Activated gamma-delta T cell treated with anti-CD3 and anti-CD28 coated beads, Interleukin-2, amount 50 U/mL, for 16 hours (primary cell): ENCODE results near the gene SYNPR.

Experiments used
- DNase-seq: peaks from one replicate; pipeline ENCODE4 v3.0.0-alpha.2; 2020; ENCODE audit warnings: low read depth

SYNPR gene

GRCh38 chr3:63474828-63475518, 196.9 kb downstream of the SYNPR start:
- DNase-seq, result no peak

- no peak for DNase-seq
Observed at GRCh38 chr3:63477494-63478129, 199.5 kb downstream of the SYNPR start.

- DNase-seq, result no peak
Observed at GRCh38 chr3:63478990-63479660, 201.0 kb downstream of the SYNPR start.

GRCh38 chr3:63479661-63480035, 201.5 kb downstream of the SYNPR start:
- DNase-seq, result no peak

GRCh38 chr3:63481627-63482026, 203.5 kb downstream of the SYNPR start:
- no peak for DNase-seq

GRCh38 chr3:63482341-63482740, 204.2 kb downstream of the SYNPR start:
- DNase-seq, result no peak

- no peak for DNase-seq
Observed at GRCh38 chr3:63492464-63492863, 214.4 kb downstream of the SYNPR start.

GRCh38 chr3:63493101-63493500, 215.0 kb downstream of the SYNPR start:
- DNase-seq, result no peak

- no peak for DNase-seq
Observed at GRCh38 chr3:63494646-63495045, 216.5 kb downstream of the SYNPR start.

- DNase-seq, result no peak
Observed at GRCh38 chr3:63497641-63498040, 219.5 kb downstream of the SYNPR start.

GRCh38 chr3:63500196-63500595, 222.1 kb downstream of the SYNPR start:
- DNase-seq, result no peak

- DNase-seq, result no peak
Observed at GRCh38 chr3:63508305-63508704, 230.2 kb downstream of the SYNPR start.

- DNase-seq, result no peak
Observed at GRCh38 chr3:63508771-63509170, 230.7 kb downstream of the SYNPR start.

GRCh38 chr3:63513791-63514190, 235.7 kb downstream of the SYNPR start:
- no peak for DNase-seq

- DNase-seq, result no peak
Observed at GRCh38 chr3:63514678-63515077, 236.6 kb downstream of the SYNPR start.

GRCh38 chr3:63519426-63519825, 241.3 kb downstream of the SYNPR start:
- DNase-seq, result no peak

- DNase-seq, result no peak
Observed at GRCh38 chr3:63521657-63522056, 243.5 kb downstream of the SYNPR start.

GRCh38 chr3:63523100-63523499, 245.0 kb downstream of the SYNPR start:
- DNase-seq, result no peak

- DNase-seq, result no peak
Observed at GRCh38 chr3:63528325-63529000, 250.4 kb downstream of the SYNPR start.

- no peak for DNase-seq
Observed at GRCh38 chr3:63532521-63532920, 254.4 kb downstream of the SYNPR start.

GRCh38 chr3:63538919-63539318, 260.8 kb downstream of the SYNPR start:
- no peak for DNase-seq

GRCh38 chr3:63555767-63556166, 277.7 kb downstream of the SYNPR start:
- no peak for DNase-seq

- no peak for DNase-seq
Observed at GRCh38 chr3:63556401-63556800, 278.3 kb downstream of the SYNPR start.
